Pancreas (tissue), 10 donors: ENCODE data around the gene CRACR2A. TPM values are rescaled to one million over a fixed set of nuclear protein-coding genes. Genes with fewer than 3 reads are reported as not detected.
A peak's percentile ranks its signal among the peaks of the same experiment; 100 is the strongest.

Experiments
- ATAC-seq, 4 donors: fragments of 200-7000 bp; cut with Tn5 transposase; one replicate each; pipeline versions ENCODE4 v1.8.0 to v1.9.1; 2020; ENCODE audit warnings: mild to moderate bottlenecking in 4 of 4, moderate library complexity in 4 of 4
- DNase-seq, 6 donors: peaks; one replicate each; pipeline ENCODE4 v3.0.0-alpha.2; 2020
- FAIRE-seq: peaks from 2 replicates; lab custom pipeline; 2012; peaks lifted over from hg19 to GRCh38; lab: Jason Lieb, UNC
- H3K27ac ChIP-seq, 4 donors: fragments of 200-600 bp; sonication (generic); 1 replicate in 3 of 4; 2 replicates in 1 of 4; pipeline versions ENCODE4 v1.5.0 to v1.8.0; 2020
- H3K27me3 ChIP-seq, 4 donors: fragments of 200-600 bp; one replicate each; pipeline ENCODE4 v1.8.0; 2021
- H3K36me3 ChIP-seq, 3 donors: fragments of 200-600 bp; sonication (generic) in 1 of 3; one replicate each; pipeline versions ENCODE4 v1.5.0 to v1.8.0; 2020 to 2021
- H3K4me1 ChIP-seq, 3 donors: fragments of 200-600 bp; one replicate each; pipeline ENCODE4 v1.8.0; 2021
- H3K4me3 ChIP-seq, 4 donors: fragments of 200-600 bp; sonication (generic) in 2 of 4; one replicate each; pipeline versions ENCODE4 v1.5.0 to v1.8.0; 2020 to 2021
- H3K9me3 ChIP-seq, 4 donors: fragments of 200-600 bp; one replicate each; pipeline ENCODE4 v1.8.0; 2021
- CTCF ChIP-seq, 4 donors: fragments of 200-600 bp; sonication (generic) in 3 of 4; IDR thresholded peaks; one replicate each; pipeline versions ENCODE4 v1.5.0 to v1.8.0; 2021; ENCODE audit warnings: antibody characterized with exemption in 4 of 4
- WGBS, 2 donors: extraction: QIAGEN DNeasy Blood & Tissue Kit; methylation state at CpG; one replicate each; pipeline ENCODE4 v1.1.7; 2013; 5-methylcytosine and 5-hydroxymethylcytosine counted together
- intact Hi-C, 3 donors: fragments of 100-400 bp; cut with DNase I; formaldehyde crosslinking; loops; one replicate each; pipeline versions ENCODE4 v1.11.1 to v1.14.2; 2022
- polyA plus RNA-seq, 2 donors: library from polyadenylated mRNA; stranded (reverse); fragments of 200-250 nt; gene quantifications; one replicate each; pipeline ENCODE4 v1.2.3, GENCODE V29; 2013
- total RNA-seq, 6 donors: library from RNA; stranded (reverse); fragmentation: NEBNext Ultra II Directional in 4 of 6; extraction: Animal tissue kit (Norgen Biotek cat#: 25700) in 4 of 6; gene quantifications; one replicate each; pipeline versions ENCODE4 v1.2.1 to v1.2.4, GENCODE V29; 2021 to 2023
- donor health status: healthy with polysubstance abuse.
- donor health status: DM: no; HTN: no; CAD: no; lungs with moderate emphysema.
- donor health status: DM: no; HTN: no; CAD: no.
- donor health status: control.
- donor health status: control.
- donor health status: Bipolar disorder and iron deficiency.
- donor health status: DM: yes; HTN: yes; CAD: no.
- donor health status: DM: no; HTN: no; CAD: no.
- donor health status: DM: no; HTN: no; CAD: no.
- donor health status: DM: yes; HTN: yes; CAD: no.

Gene CRACR2A
- total and polyA plus RNA-seq, 8 donors = 1.5 to 10.3 (median 7.3) TPM

GRCh38 chr12:3727877-3728632, 24.9 kb downstream of the CRACR2A start:
- Histone ChIP-seq H3K36me3 (no peaks in the 10 kb centered on the region), H3K4me3 (no peak overlapping the region), H3K9me3 (no peaks in the 10 kb centered on the region), H3K27me3 (no peaks in the 10 kb centered on the region), H3K27ac (no peak overlapping the region), H3K4me1 (no peaks in the 10 kb centered on the region)
- FAIRE-seq (no peak), DNase-seq (no peak), ATAC-seq (peak in 3 of 4 donors; percentile 35 to 39 (median 36))
- WGBS, 2 donors = 83 to 89% methylated on average over 8 of the region's 8 CpGs
- TF ChIP-seq CTCF (IDR thresholded peaks at IDR 0.05) = no peak
- intact Hi-C loops = no loop called here

- DNase-seq (no peak), FAIRE-seq (no peak), ATAC-seq (no peak)
- Histone ChIP-seq H3K27me3 (no peaks in the 10 kb centered on the region), H3K36me3 (no peaks in the 10 kb centered on the region), H3K27ac (no peak overlapping the region), H3K4me3 (no peak overlapping the region), H3K9me3 (no peaks in the 10 kb centered on the region), H3K4me1 (no peaks in the 10 kb centered on the region)
- no peak for TF ChIP-seq CTCF (IDR thresholded peaks at IDR 0.05)
- WGBS, 2 donors = 92% methylated on average over 8 of the region's 8 CpGs
- intact Hi-C loops = no loop called here
Measured at GRCh38 chr12:3727354-3727753, 25.6 kb downstream of the CRACR2A start.

- intact Hi-C loops = no loop called here
- peak in 2 of 4 donors; percentile 40 to 48 for ATAC-seq
- FAIRE-seq = peak; percentile 45
- no peak for TF ChIP-seq CTCF (IDR thresholded peaks at IDR 0.05)
- no peaks in the 10 kb centered on the region for H3K4me1 ChIP-seq
- H3K4me3 ChIP-seq = no peak overlapping the region
- no peaks in the 10 kb centered on the region for H3K9me3 ChIP-seq
- no peak for DNase-seq
- H3K36me3 ChIP-seq = no peaks in the 10 kb centered on the region
- no peaks in the 10 kb centered on the region for H3K27me3 ChIP-seq
- WGBS, 2 donors = 66 to 67% methylated on average over 6 of the region's 6 CpGs
- no peak overlapping the region for H3K27ac ChIP-seq
Measured at GRCh38 chr12:3726456-3726855, 26.5 kb downstream of the CRACR2A start.

GRCh38 chr12:3725388-3726115, 27.4 kb downstream of the CRACR2A start:
- no peak for TF ChIP-seq CTCF (IDR thresholded peaks at IDR 0.05)
- H3K4me3 ChIP-seq = no peak overlapping the region
- FAIRE-seq = no peak
- DNase-seq = no peak
- no peaks in the 10 kb centered on the region for H3K9me3 ChIP-seq
- no peak overlapping the region for H3K27ac ChIP-seq
- no peak for ATAC-seq
- H3K36me3 ChIP-seq = no peaks in the 10 kb centered on the region
- intact Hi-C loops = no loop called here
- no peaks in the 10 kb centered on the region for H3K4me1 ChIP-seq
- H3K27me3 ChIP-seq = no peaks in the 10 kb centered on the region
- 92% methylated on average over 6 of the region's 6 CpGs for WGBS, 2 donors
